Stimulated activated CD4-positive, alpha-beta T cell treated with anti-CD3 and anti-CD28 coated beads, TNF-alpha, amount 100 ng/mL, for 1 hour (primary cell): ENCODE measurements around the gene AP2M1.
"Not testable (repeated sequence)": the region's sequence is repeated elsewhere in the genome, so short reads cannot be mapped to it uniquely, and the experiment has no call there.

Experiments used
- DNase-seq, 3 donors: peaks; one replicate each; pipeline ENCODE4 v3.0.0-alpha.2; 2020; ENCODE audit warnings: low read depth in 3 of 3, low spot score in 1 of 3

AP2M1 gene

GRCh38 chr3:184156522-184156955, 18.1 kb upstream of the AP2M1 start:
- no peak for DNase-seq

GRCh38 chr3:184157206-184157605, 17.4 kb upstream of the AP2M1 start:
- no peak for DNase-seq

- no peak for DNase-seq
These were observed 16.3 kb upstream of the AP2M1 start for GRCh38 chr3:184158404-184158803.

- no peak for DNase-seq
These were observed 14.2 kb upstream of the AP2M1 start for GRCh38 chr3:184160456-184160855.

- not testable (repeated sequence) for DNase-seq
These were observed 12.0 kb upstream of the AP2M1 start for GRCh38 chr3:184162571-184163070.

GRCh38 chr3:184164648-184165330, 9.9 kb upstream of the AP2M1 start:
- DNase-seq = no peak

- DNase-seq = no peak
These were observed 9.1 kb upstream of the AP2M1 start for GRCh38 chr3:184165543-184165942.

- DNase-seq = no peak
These were observed 8.0 kb upstream of the AP2M1 start for GRCh38 chr3:184166671-184167070.

DNA sequence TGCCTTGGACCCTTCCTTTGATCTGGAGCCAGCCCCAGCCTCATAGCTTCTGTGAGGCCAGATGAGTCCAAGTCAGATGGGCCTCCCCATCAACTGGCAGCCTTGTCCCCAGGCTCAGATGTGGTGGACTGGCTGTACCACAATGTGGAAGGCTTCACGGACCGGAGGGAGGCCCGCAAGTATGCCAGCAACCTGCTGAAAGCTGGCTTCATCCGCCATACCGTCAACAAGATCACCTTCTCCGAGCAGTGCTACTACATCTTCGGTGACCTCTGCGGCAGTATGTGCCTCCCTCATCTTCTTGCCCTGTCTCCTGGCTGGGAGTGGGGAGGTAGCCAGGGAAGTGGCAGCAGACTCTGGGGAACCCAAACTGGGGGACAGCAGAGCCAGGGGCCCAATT, 6.9 kb upstream of the AP2M1 start:
- no peak for DNase-seq

DNA sequence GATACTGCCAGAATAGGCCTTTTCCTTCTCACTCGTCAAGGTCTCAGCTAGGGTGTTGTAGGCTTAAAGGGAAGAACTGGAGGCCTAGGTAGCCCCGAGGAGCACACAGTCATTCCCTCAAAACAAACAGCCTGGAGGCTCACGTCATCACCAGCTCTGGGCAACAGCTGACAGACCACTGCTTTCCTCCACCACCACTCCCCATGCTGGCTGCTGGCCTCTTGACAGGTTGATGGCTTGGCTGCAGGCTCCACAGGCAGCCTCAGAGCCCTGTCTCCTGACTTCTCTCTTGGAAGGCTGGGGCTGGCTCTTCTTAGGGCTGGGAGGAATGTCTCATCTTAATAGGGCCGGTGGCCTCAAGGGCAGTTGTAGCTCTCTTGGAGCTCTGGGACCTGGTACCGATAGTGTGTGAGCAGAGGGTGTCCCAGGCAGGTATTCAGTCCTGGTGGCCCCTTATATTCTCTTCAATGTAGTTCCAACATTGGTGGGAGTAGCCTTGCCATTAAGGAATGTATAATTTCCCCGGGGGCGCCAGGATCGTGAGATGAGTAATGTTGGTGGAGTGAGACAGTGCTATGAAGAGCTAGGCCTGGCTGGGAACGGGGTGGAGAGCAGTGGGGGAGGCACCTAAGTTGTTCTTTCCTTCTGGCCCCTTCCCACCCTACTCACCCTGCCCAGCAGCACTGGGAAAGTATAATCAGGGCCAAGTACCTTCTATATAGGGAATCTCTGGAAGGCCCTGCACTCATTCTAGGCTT, 6.1 kb upstream of the AP2M1 start:
- no peak for DNase-seq

DNA sequence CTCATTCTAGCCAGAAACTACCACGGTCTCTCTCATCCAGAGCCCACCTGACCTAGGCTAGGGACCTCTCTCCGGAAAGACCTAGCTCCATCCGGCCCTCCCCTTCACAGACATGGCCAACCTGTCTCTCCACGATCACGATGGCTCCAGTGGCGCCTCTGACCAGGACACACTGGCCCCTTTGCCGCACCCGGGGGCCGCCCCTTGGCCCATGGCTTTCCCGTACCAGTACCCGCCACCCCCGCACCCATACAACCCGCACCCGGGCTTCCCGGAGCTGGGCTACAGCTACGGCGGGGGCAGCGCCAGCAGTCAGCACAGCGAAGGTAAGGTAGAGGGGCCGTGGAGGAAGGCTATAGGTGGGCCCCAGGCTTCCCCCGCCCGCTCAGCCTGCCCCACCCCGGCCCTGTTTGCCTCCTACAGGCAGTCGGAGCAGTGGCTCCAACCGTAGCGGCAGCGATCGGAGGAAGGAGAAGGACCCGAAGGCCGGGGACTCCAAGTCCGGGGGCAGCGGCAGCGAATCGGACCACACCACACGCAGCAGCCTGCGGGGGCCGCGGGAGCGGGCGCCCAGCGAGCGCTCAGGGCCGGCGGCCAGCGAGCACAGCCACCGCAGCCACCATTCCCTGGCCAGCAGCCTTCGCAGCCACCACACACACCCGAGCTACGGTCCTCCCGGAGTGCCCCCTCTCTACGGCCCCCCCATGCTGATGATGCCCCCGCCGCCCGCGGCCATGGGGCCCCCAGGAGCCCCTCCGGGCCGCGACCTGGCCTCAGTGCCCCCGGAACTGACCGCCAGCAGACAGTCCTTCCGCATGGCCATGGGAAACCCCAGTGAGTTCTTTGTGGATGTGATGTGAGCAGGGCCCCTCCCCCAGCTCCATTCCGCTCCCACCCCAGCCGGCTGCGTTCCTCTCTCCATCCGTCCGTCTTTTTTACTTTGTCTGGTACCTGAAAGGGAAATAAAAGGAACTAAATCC, 4.5 kb upstream of the AP2M1 start:
- no peak for DNase-seq

DNA sequence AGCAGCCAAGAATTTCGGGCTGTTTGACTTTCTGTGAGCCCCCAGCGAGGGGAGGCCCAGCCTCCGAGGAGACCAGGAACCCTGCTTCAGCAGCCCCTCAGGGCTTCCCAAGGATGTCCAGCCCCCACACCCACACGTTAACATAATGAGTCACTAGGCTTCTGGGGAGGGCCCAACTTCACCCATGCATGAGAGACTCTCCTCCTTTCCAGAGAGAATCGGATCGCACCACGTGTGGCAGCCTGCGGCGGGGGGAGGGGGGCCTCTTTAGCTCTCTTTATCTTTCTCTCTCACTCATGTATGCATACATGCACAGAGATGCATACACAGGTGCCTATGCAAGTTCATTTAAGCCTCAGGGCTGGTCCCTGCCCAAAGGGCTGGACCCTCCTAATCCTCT, 3.1 kb upstream of the AP2M1 start:
- DNase-seq = no peak

GRCh38 chr3:184172681-184173373, 1.8 kb upstream of the AP2M1 start:
- DNase-seq = no peak

GRCh38 chr3:184173374-184173722, 1.3 kb upstream of the AP2M1 start:
- no peak for DNase-seq

GRCh38 chr3:184174284-184174645, 390 bp upstream of the AP2M1 start:
- no peak for DNase-seq

DNA sequence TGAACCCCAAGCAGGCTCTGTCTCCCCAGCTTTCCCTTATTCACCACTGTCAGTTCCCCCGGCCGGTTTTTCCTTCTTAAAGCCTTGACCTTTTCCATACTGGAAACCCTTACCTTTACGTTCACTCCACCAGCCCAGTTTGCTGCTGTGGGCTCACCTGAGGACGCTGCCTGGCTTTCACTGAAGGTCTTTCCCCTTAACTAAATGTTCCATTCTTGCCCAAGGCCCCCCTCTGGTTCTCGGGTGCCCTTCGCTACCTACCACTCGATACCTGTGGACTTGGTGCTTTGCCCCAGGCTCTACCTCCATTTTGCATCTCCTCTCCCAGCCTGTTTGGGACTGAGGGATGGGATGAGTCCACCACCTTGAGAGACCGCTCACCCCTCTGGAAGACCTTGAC, 851 bp downstream of the AP2M1 start:
- DNase-seq = no peak

GRCh38 chr3:184175981-184176376, 1.3 kb downstream of the AP2M1 start:
- DNase-seq = no peak

DNA sequence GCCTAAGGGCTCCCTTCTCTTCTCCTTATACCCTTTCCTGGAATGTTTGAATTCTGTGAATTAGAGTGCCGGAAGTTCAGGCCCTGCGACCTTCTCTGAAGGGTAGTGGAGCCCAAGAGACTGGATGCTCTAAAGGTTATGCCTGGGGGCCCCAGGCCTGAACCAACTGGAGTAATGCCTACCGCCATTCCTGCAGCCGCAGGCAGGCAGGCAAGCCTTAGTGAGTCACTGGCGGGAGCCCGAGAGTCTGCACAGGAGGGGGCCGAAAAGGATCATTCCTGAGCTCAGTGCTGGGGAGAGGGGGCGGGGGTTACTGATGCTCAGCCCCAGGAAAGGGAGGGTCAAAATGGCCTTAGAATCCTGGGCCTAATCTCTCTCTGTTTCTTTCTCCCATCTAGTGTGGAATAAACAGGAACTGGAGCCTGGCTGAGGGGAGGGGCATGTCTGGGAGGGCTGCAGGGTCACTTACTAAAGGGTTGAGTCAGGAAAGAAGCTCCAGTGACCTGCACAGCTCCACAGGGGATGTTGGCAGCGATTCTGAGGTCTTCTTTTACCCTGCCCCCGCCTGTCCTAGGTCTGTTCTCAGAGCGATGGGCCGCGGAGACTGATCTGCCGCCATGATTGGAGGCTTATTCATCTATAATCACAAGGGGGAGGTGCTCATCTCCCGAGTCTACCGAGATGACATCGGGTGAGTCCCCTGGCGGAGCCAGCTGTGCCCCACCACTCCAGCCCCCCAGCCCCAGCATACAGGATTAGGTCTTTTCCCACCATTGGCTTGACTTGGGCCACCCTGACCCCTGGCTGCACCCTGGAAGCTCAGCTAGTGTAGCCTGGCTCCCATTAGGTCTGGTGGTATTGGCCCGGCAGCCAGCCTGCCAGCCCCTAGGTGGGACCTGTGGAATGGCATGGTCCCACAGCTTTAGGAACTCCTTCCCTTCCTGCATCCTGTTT, 2.0 kb downstream of the AP2M1 start:
- no peak for DNase-seq

- no peak for DNase-seq
These were observed 2.7 kb downstream of the AP2M1 start for GRCh38 chr3:184177331-184177731.

GRCh38 chr3:184177767-184178306, 3.2 kb downstream of the AP2M1 start:
- no peak for DNase-seq
